ENCODE measurements around the gene DPYD.

DPYD gene

DNA sequence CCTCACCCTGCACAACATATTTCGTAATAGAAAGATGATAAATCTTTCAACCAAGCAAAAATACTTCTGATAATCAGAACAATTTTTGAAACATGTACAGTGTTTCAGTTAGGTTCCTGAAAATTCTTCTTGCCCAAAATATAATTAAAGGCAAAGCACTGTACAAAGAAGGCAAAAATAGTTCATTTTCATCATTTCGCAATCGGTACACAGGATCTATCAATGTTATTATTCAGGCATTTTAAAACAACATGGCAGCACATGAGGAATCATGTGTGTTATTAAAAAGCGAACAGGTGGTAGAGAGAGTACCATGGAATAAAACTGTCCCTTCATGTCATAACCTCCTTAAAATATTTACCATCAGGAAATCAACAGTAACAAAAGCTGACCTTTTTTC, 356.9 kb downstream of the DPYD start:
- ATAC-seq, result no peak
- H3K4me3 Mint-ChIP-seq, result no peak overlapping the region
- no peaks in the 10 kb centered on the region for H3K9me3 Mint-ChIP-seq
- H3K4me1 Mint-ChIP-seq, result no peaks in the 10 kb centered on the region
- H3K27ac Mint-ChIP-seq, result no peak overlapping the region
- no peak for DNase-seq (ENCODE audit: low spot score in 2 of 2)
- peaks cover 6% of the 10 kb centered on the region for H3K36me3 Mint-ChIP-seq

DNA sequence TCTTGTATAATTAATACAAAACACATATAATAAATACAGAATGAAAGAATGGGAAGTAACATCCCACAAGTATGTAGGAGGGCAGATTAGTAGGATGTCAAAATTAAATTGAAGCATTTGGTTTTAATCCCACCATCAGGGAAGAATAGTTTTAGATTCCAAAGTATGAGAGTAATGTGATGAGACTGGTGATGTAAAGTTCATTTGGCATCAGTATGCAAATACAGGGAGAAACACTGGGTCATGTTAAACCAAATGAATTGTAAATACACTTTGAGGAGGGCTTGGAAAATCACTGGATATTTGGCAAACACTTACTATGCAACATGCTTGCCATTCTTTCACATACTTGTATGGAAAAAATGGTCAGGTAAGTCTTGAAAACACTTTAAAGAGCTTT, 358.8 kb downstream of the DPYD start:
- H3K36me3 Mint-ChIP-seq, result no peaks in the 10 kb centered on the region
- no peak overlapping the region for H3K27ac Mint-ChIP-seq
- ATAC-seq, result no peak
- H3K4me3 Mint-ChIP-seq, result no peak overlapping the region
- H3K9me3 Mint-ChIP-seq, result no peaks in the 10 kb centered on the region
- DNase-seq (ENCODE audit: low spot score in 2 of 2), result no peak
- H3K4me1 Mint-ChIP-seq, result no peaks in the 10 kb centered on the region

GRCh38 chr1:97560714-97561113, 360.1 kb downstream of the DPYD start:
- H3K27ac Mint-ChIP-seq, result no peak overlapping the region
- no peaks in the 10 kb centered on the region for H3K4me1 Mint-ChIP-seq
- H3K9me3 Mint-ChIP-seq, result no peaks in the 10 kb centered on the region
- ATAC-seq, result no peak
- H3K36me3 Mint-ChIP-seq, result no peaks in the 10 kb centered on the region
- H3K4me3 Mint-ChIP-seq, result no peak overlapping the region
- DNase-seq (ENCODE audit: low spot score in 2 of 2), result no peak

- H3K9me3 Mint-ChIP-seq, result no peaks in the 10 kb centered on the region
- ATAC-seq, result no peak
- H3K4me1 Mint-ChIP-seq, result no peaks in the 10 kb centered on the region
Observed at GRCh38 chr1:97553971-97554370, 366.9 kb downstream of the DPYD start.

GRCh38 chr1:97551113-97551512, 369.7 kb downstream of the DPYD start:
- ATAC-seq, result no peak
- H3K27ac Mint-ChIP-seq, result no peak overlapping the region
- no peaks in the 10 kb centered on the region for H3K36me3 Mint-ChIP-seq
- DNase-seq (ENCODE audit: low spot score in 2 of 2), result no peak
- no peaks in the 10 kb centered on the region for H3K9me3 Mint-ChIP-seq
- no peak overlapping the region for H3K4me3 Mint-ChIP-seq
- H3K4me1 Mint-ChIP-seq, result no peaks in the 10 kb centered on the region

More at GRCh38 chr1:97553971-97554370, 366.9 kb downstream of the DPYD start:
- no peak for DNase-seq (ENCODE audit: low spot score in 2 of 2)
- H3K36me3 Mint-ChIP-seq, result no peaks in the 10 kb centered on the region
- no peak overlapping the region for H3K4me3 Mint-ChIP-seq
- no peak overlapping the region for H3K27ac Mint-ChIP-seq

DNA sequence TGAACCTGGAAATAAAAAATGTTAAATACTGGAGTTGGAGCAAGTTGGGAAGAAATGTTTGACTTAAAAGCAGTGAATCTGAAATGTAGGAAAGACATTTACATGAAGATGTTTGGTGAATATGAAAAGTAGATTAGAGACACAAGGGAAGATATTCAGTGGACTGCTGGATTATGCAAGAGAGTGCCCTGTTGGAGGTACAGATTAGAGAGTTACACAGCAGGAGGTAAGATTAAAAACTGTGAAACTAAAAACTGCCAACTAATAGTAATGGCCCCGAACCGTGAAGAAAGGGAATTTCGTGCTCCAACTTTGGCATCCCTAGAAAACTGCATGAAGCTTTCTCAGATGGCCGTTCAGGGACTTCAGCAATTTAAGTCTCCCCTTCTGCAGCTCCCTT, 375.4 kb downstream of the DPYD start:
- Mint-ChIP-seq H3K4me1 (no peaks in the 10 kb centered on the region), H3K27ac (no peak overlapping the region), H3K9me3 (no peaks in the 10 kb centered on the region), H3K4me3 (no peak overlapping the region), H3K36me3 (no peaks in the 10 kb centered on the region)
- no peak for DNase-seq (ENCODE audit: low spot score in 2 of 2)
- ATAC-seq, result no peak

DNA sequence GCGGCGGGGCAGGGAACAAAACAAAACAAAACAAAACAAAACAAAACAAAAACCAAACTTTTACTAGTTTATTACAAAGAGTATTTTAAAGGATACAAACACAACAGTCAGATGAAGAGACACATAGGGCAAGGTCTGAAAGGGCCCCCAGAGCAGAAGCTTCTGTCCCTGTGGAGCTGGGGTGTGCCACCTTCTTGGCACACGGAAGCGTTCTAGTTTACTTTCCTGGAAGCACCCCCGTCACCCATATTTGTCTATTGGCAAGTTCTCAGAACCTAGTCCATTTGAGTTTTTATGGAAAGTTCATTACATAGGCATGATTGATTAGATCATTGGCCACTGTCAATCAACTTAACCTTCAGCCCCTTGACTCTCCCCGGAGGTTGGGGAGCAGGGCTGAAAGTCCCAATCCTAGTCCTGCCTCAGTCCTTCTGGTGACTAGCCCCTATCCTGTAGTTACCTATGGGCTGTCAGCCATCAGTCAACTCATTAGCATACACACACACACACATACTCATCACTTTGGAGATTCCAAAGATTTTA, 380.4 kb downstream of the DPYD start:
- ATAC-seq, result no peak
- Mint-ChIP-seq H3K27ac (no peak overlapping the region), H3K4me1 (peaks cover 6% of the 10 kb centered on the region), H3K4me3 (no peak overlapping the region), H3K9me3 (peaks cover 3% of the 10 kb centered on the region), H3K36me3 (no peaks in the 10 kb centered on the region)
- DNase-seq (ENCODE audit: low spot score in 2 of 2), result no peak

DNA sequence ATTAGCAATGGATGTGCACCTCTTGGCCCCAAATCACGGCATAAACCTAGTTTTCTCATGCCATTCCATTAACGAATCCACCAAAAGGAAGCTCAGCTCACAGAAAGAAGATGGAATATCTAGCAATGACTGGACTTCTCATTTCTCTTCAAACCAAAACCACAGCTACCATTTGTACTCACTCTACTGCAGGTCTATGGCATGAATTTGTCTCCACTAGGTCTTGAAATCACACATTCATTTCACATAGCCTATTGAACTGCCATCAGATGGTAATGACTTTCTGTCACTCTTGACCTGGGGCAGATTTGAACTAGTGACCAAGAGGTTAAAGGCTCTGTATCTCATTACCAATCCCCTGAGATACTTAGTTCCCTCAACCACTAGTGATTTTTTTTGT, 382.7 kb downstream of the DPYD start:
- peak; percentile 46 for ATAC-seq
- H3K27ac Mint-ChIP-seq, result no peak overlapping the region
- no peak for DNase-seq (ENCODE audit: low spot score in 2 of 2)
- H3K9me3 Mint-ChIP-seq, result peaks cover 3% of the 10 kb centered on the region
- no peak overlapping the region for H3K4me3 Mint-ChIP-seq
- H3K4me1 Mint-ChIP-seq, result peaks cover 6% of the 10 kb centered on the region
- peaks cover under 1% of the 10 kb centered on the region for H3K36me3 Mint-ChIP-seq

DNA sequence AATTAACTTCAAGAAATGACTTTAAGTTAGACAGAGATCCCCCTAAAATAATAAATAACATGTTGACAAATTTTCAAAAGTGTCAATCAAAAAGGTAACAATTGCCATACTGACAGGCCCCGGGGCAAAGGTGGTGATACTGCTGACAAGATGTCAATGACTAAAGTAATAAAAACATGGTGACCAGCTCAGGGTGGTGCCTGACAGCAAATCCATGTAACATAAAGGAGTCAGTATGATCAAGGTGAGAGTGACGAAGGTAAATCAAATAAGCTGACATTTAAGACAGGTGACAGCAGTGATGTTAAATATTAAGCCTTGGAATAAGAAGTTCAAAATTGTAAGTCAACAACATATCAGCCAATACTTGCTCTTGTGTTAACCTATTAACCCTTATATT, 387.5 kb downstream of the DPYD start:
- H3K9me3 Mint-ChIP-seq, result no peaks in the 10 kb centered on the region
- DNase-seq (ENCODE audit: low spot score in 2 of 2), result no peak
- peaks cover 7% of the 10 kb centered on the region for H3K36me3 Mint-ChIP-seq
- no peak overlapping the region for H3K4me3 Mint-ChIP-seq
- peaks cover 4% of the 10 kb centered on the region for H3K4me1 Mint-ChIP-seq
- ATAC-seq, result no peak
- no peak overlapping the region for H3K27ac Mint-ChIP-seq

DNA sequence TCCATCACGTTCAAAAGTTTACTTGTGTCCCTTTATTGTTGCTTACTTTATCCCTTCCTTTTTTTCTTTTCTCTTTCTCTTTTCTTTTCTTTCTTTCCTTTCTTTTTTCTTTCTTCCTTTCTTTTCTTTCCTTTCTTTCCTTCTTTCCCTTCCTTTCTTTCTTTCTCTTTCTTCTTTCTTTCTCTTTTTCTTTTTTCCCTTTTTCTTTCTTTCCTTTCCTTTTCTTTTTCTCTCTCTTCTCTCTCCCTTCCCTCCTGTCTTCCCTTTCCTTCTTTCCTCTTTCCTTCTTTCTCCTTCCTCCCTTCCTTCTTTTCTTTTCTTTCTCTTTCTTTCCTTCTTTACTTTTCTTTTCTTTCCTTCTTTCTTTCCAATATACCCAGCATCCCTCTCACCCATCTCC, 391.2 kb downstream of the DPYD start:
- Mint-ChIP-seq H3K36me3 (peaks cover 7% of the 10 kb centered on the region), H3K27ac (no peak overlapping the region), H3K4me3 (no peak overlapping the region), H3K4me1 (no peaks in the 10 kb centered on the region), H3K9me3 (no peaks in the 10 kb centered on the region)
- DNase-seq (ENCODE audit: low spot score in 2 of 2) (no peak), ATAC-seq (no peak)

DNA sequence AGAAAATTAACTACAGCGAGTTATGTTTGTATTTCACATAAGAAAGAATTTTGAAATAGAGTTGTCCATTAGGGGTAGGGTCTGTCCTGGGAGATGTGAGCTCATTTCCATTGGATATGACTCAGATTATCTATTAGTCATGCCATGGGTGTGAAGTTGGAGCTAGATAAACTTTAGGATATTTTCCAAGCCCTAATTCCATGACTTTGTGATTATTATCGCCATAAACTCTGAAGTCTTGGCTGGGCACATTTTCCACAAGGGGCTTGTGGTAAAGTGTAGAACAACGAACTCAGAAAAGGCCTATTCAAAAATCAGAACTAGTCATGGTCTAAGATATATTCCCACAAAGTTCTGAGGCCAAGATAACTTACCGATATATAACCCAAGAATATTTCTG, 396.6 kb downstream of the DPYD start:
- H3K36me3 Mint-ChIP-seq, result no peaks in the 10 kb centered on the region
- H3K4me3 Mint-ChIP-seq, result no peak overlapping the region
- no peak overlapping the region for H3K27ac Mint-ChIP-seq
- DNase-seq (ENCODE audit: low spot score in 2 of 2) (no peak), ATAC-seq (no peak)
- no peaks in the 10 kb centered on the region for H3K4me1 Mint-ChIP-seq
- H3K9me3 Mint-ChIP-seq, result peaks cover 6% of the 10 kb centered on the region

GRCh38 chr1:97516588-97516987, 404.2 kb downstream of the DPYD start:
- no peak overlapping the region for H3K4me3 Mint-ChIP-seq
- no peaks in the 10 kb centered on the region for H3K36me3 Mint-ChIP-seq
- ATAC-seq, result no peak

DNA sequence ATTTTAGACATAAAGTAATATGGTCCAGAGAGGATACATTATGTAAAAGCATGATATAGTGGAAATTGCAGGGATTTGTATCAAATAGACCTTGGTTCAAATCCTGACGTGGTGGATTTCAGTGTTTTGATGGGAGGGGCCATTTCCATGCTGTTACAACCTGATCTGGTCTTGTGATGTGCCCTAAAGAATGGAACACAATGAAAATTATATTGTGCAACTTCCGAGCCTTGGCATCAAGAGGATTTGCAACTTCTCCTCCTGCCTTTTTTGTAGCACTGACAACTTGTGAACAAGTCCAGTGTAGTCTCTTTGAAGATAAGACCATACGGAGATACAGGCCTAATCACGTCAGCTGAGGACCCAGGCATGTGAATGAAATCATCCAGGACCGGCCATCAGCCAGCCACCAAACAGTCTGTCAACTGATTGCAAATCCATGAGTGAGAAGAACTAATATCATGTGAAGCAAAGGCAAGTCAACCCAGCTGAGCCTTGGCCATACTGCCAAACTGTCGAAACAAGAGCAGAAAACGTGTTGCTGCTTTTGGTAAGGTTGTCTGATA, 412.1 kb downstream of the DPYD start:
- H3K4me1 Mint-ChIP-seq, result peaks cover 6% of the 10 kb centered on the region
- no peak for DNase-seq (ENCODE audit: low spot score in 2 of 2)
- no peaks in the 10 kb centered on the region for H3K36me3 Mint-ChIP-seq
- no peak for ATAC-seq
- no peak overlapping the region for H3K27ac Mint-ChIP-seq
- H3K9me3 Mint-ChIP-seq, result no peaks in the 10 kb centered on the region
- H3K4me3 Mint-ChIP-seq, result no peak overlapping the region

More at GRCh38 chr1:97516588-97516987, 404.2 kb downstream of the DPYD start:
- H3K27ac Mint-ChIP-seq, result no peak overlapping the region
- DNase-seq (ENCODE audit: low spot score in 2 of 2), result no peak
- peaks cover 6% of the 10 kb centered on the region for H3K9me3 Mint-ChIP-seq
- no peaks in the 10 kb centered on the region for H3K4me1 Mint-ChIP-seq

DNA sequence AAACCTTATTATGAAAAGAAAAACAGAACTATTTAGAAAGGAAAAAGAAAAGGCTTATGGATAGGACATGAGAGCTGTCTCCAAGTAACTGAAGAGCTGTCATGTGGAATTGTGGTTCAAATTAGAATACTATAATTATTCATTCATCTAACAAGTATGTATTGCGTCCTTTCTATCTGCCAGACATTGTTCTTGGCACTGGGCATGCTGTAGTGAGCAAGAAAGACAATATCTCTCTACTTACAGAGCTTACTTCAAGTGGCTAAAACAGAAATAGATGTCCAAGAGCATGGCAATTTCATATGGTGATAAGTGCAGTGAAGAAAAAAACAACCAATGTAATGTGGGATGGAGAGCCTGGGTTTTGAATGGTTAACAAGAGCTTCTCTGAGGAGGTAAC, 413.0 kb downstream of the DPYD start:
- no peak overlapping the region for H3K4me3 Mint-ChIP-seq
- no peak for ATAC-seq
- H3K4me1 Mint-ChIP-seq, result peaks cover 6% of the 10 kb centered on the region
- DNase-seq (ENCODE audit: low spot score in 2 of 2), result no peak
- no peaks in the 10 kb centered on the region for H3K9me3 Mint-ChIP-seq
- H3K27ac Mint-ChIP-seq, result no peak overlapping the region
- H3K36me3 Mint-ChIP-seq, result no peaks in the 10 kb centered on the region

- H3K36me3 Mint-ChIP-seq, result no peaks in the 10 kb centered on the region
- no peak for ATAC-seq
Observed at GRCh38 chr1:97506368-97506767, 414.5 kb downstream of the DPYD start.

DNA sequence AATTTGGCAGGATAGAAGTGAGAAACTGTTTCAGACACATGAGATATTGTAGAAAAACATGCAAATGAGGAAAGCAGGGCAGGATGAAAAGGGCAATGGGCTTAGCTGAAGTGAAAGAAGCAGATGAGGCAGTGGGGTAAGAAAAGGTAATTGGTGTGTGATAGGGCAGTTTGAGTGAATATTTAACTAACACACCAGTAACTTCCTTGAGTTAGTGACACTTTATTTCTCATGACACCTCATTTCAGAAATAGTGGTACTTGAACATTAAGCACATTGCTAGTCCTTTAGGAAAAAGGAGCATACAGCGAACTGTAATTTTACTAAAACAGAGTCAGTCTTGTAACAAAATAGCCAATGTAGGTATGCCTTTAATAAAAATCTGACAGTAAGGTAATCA, 415.0 kb downstream of the DPYD start:
- ATAC-seq (no peak), DNase-seq (ENCODE audit: low spot score in 2 of 2) (no peak)
- peaks cover 6% of the 10 kb centered on the region for H3K4me1 Mint-ChIP-seq
- no peak overlapping the region for H3K4me3 Mint-ChIP-seq
- H3K27ac Mint-ChIP-seq, result no peak overlapping the region
- no peaks in the 10 kb centered on the region for H3K36me3 Mint-ChIP-seq
- no peaks in the 10 kb centered on the region for H3K9me3 Mint-ChIP-seq

More at GRCh38 chr1:97506368-97506767, 414.5 kb downstream of the DPYD start:
- DNase-seq (ENCODE audit: low spot score in 2 of 2), result no peak
- peaks cover 6% of the 10 kb centered on the region for H3K4me1 Mint-ChIP-seq
- H3K4me3 Mint-ChIP-seq, result no peak overlapping the region
- H3K27ac Mint-ChIP-seq, result no peak overlapping the region
- no peaks in the 10 kb centered on the region for H3K9me3 Mint-ChIP-seq

DNA sequence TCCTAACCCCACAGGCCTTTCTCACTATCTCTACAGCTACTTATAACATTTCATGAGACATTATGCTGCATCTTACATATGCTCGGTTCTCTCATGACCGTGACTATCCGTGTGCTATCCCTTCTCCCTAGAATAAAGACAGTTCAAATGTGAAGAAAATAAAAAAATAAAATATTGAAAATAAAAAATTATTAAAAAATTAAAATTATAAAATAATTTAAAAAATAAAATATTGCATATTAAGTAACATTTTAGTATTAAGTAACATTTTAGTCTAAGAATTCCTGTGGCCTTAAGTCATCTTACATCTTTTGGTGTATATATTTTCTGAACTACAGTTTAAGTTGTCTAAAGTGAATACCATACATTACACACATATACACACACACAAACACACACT, 415.5 kb downstream of the DPYD start:
- no peak overlapping the region for H3K4me3 Mint-ChIP-seq
- peaks cover 6% of the 10 kb centered on the region for H3K4me1 Mint-ChIP-seq
- DNase-seq (ENCODE audit: low spot score in 2 of 2) (no peak), ATAC-seq (no peak)
- no peak overlapping the region for H3K27ac Mint-ChIP-seq
- no peaks in the 10 kb centered on the region for H3K9me3 Mint-ChIP-seq
- H3K36me3 Mint-ChIP-seq, result no peaks in the 10 kb centered on the region
